GM23338 (cell line): ENCODE results near the gene COPZ1. TPM values are rescaled to one million over a fixed set of nuclear protein-coding genes. Genes with fewer than 3 reads are reported as not detected.

Source experiments
- ATAC-seq: fragments of 200-7000 bp; cut with Tn5 transposase; 3 replicates; pipeline ENCODE4 v1.9.1; 2020
- DNase-seq: peaks from one replicate; pipeline ENCODE4 v3.0.0-alpha.2; 2015; ENCODE audit warnings: low spot score
- H2AFZ ChIP-seq: fragments of 200-600 bp; sonication (generic); 2 replicates; pipeline ENCODE4 v1.8.0; 2016; ENCODE audit warnings: antibody characterized with exemption, mild to moderate bottlenecking, moderate library complexity
- H3F3A ChIP-seq: fragments of 200-600 bp; sonication (generic); replicated peaks from 2 replicates; pipeline ENCODE4 v1.8.0; 2017; ENCODE audit warnings: antibody characterized with exemption, mixed run types, low read depth
- H3K27ac ChIP-seq: fragments of 200-600 bp; sonication (generic); 2 replicates; pipeline ENCODE4 v1.6.1; 2016; ENCODE audit warnings: low read depth
- H3K27me3 ChIP-seq: fragments of 200-600 bp; sonication (generic); 2 replicates; pipeline ENCODE4 v1.8.0; 2016; ENCODE audit warnings: mild to moderate bottlenecking, mixed run types, moderate library complexity; ENCODE audit not compliant: insufficient read depth
- H3K36me3 ChIP-seq: fragments of 200-600 bp; sonication (generic); 2 replicates; pipeline ENCODE4 v1.8.0; 2016; ENCODE audit warnings: mild to moderate bottlenecking; ENCODE audit not compliant: insufficient read depth
- H3K4me1 ChIP-seq: fragments of 200-600 bp; sonication (generic); 2 replicates; pipeline ENCODE4 v1.8.0; 2016; ENCODE audit warnings: mild to moderate bottlenecking, moderate library complexity; ENCODE audit not compliant: insufficient read depth
- H3K4me2 ChIP-seq: fragments of 200-600 bp; sonication (generic); 2 replicates; pipeline ENCODE4 v1.7.1; 2017; ENCODE audit warnings: mixed run types
- H3K4me3 ChIP-seq: fragments of 200-600 bp; sonication (generic); 2 replicates; pipeline ENCODE4 v1.6.1; 2016; ENCODE audit warnings: mixed run types
- H3K79me2 ChIP-seq: fragments of 200-600 bp; sonication (generic); replicated peaks from 2 replicates; pipeline ENCODE4 v1.8.0; 2017; ENCODE audit warnings: mild to moderate bottlenecking; ENCODE audit not compliant: insufficient read depth
- H3K9me2 ChIP-seq: fragments of 200-600 bp; sonication (generic); 2 replicates; pipeline ENCODE4 v1.8.0; 2017; ENCODE audit not compliant: insufficient read depth
- H4K20me1 ChIP-seq: fragments of 200-600 bp; sonication (generic); replicated peaks from 2 replicates; pipeline ENCODE4 v1.8.0; 2017; ENCODE audit warnings: mild to moderate bottlenecking; ENCODE audit not compliant: insufficient read depth
- H3K27ac Mint-ChIP-seq: 2 replicates; pipeline ENCODE4 v1.8.0; 2020; ENCODE audit warnings: inconsistent platforms, mild to moderate bottlenecking, moderate library complexity, mixed read lengths
- H3K27me3 Mint-ChIP-seq: 3 replicates; pipeline ENCODE4 v1.8.0; 2022; ENCODE audit warnings: low read depth, mild to moderate bottlenecking, moderate library complexity, mixed read lengths, inconsistent platforms; ENCODE audit not compliant: insufficient read depth, poor library complexity
- H3K36me3 Mint-ChIP-seq: 3 replicates; pipeline ENCODE4 v1.8.0; 2021; ENCODE audit warnings: low read depth, mild to moderate bottlenecking, inconsistent platforms, moderate library complexity, mixed read lengths
- H3K4me1 Mint-ChIP-seq: 3 replicates; pipeline ENCODE4 v1.8.0; 2020; ENCODE audit warnings: mild to moderate bottlenecking, inconsistent platforms, mixed read lengths
- H3K4me3 Mint-ChIP-seq: 3 replicates; pipeline ENCODE4 v1.8.0; 2021; ENCODE audit warnings: moderate library complexity, mild to moderate bottlenecking, inconsistent platforms, mixed read lengths
- H3K9me3 Mint-ChIP-seq: 3 replicates; pipeline ENCODE4 v1.8.0; 2020; ENCODE audit warnings: moderate library complexity, mild to moderate bottlenecking, inconsistent platforms, mixed read lengths
- CREB1 ChIP-seq: fragments of 250-450 bp; sonication (Bioruptor Pico); IDR thresholded peaks from 2 replicates; pipeline ENCODE4 v1.5.0; 2020; ENCODE audit warnings: low read depth, mild to moderate bottlenecking, moderate library complexity
- CTCF ChIP-seq, 2 experiments: fragments of 200-600 bp in 1 of 2; sonication (generic) in 1 of 2; conservative IDR thresholded peaks; 2 replicates each; pipeline versions ENCODE4 v1.5.1 to v1.6.1; 2016 to 2017; ENCODE audit warnings: antibody characterized with exemption in 2 of 2, low read depth in 2 of 2, mild to moderate bottlenecking in 2 of 2, moderate library complexity in 1 of 2
- ETS1 ChIP-seq: IDR thresholded peaks from 2 replicates; pipeline ENCODE4 v1.6.1; 2016; ENCODE audit warnings: antibody characterized with exemption
- EZH2 ChIP-seq: fragments of 200-600 bp; sonication (generic); IDR thresholded peaks from one replicate; pipeline ENCODE4 v1.8.0; 2017; ENCODE audit warnings: antibody characterized with exemption, mild to moderate bottlenecking, low read depth; ENCODE audit not compliant: unreplicated experiment
- EZH2phosphoT487 ChIP-seq: fragments of 200-600 bp; sonication (generic); IDR thresholded peaks from one replicate; pipeline ENCODE4 v1.8.1; 2018; ENCODE audit warnings: antibody characterized with exemption; ENCODE audit not compliant: unreplicated experiment
- JUNB ChIP-seq: IDR thresholded peaks from one replicate; pipeline ENCODE4 v1.6.1; 2016; ENCODE audit warnings: antibody characterized with exemption; ENCODE audit not compliant: unreplicated experiment
- NANOG ChIP-seq: IDR thresholded peaks from 2 replicates; pipeline ENCODE4 v1.6.1; 2016; ENCODE audit warnings: antibody characterized with exemption, borderline replicate concordance
- POLR2AphosphoS5 ChIP-seq: IDR thresholded peaks from 2 replicates; pipeline ENCODE4 v1.6.1; 2016; ENCODE audit warnings: antibody characterized with exemption, low read depth
- REST ChIP-seq: IDR thresholded peaks from one replicate; pipeline ENCODE4 v1.6.1; 2018; ENCODE audit warnings: antibody characterized with exemption; ENCODE audit not compliant: unreplicated experiment
- STAT1 ChIP-seq: IDR thresholded peaks from one replicate; pipeline ENCODE4 v1.6.1; 2016; ENCODE audit warnings: antibody characterized with exemption; ENCODE audit not compliant: unreplicated experiment
- ZNF114 ChIP-seq: fragments of 250-450 bp; sonication (Bioruptor Pico); IDR thresholded peaks from 2 replicates; pipeline ENCODE4 v1.5.0; 2020; ENCODE audit warnings: mild to moderate bottlenecking, moderate library complexity
- ZNF462 ChIP-seq: fragments of 250-450 bp; sonication (Bioruptor Pico); IDR thresholded peaks from 2 replicates; pipeline ENCODE4 v1.5.0; 2020; ENCODE audit warnings: mild to moderate bottlenecking, moderate library complexity
- polyA plus RNA-seq: library from polyadenylated mRNA; unstranded; fragments of >200 nt; fragmentation: Nextera tagmentation; extraction: Ambion mirVana; gene quantifications from 2 replicates; pipeline ENCODE4 v1.2.1, GENCODE V29; 2016
- total RNA-seq: library from RNA; depleted of rRNA; stranded (reverse); fragments of >200 nt; shearing (Covaris generic); gene quantifications from 2 replicates; pipeline ENCODE4 v1.2.3, GENCODE V29; 2014

The COPZ1 gene
- total and polyA plus RNA-seq, 2 experiments from 2014 or later = 79.9 to 91.2 TPM

- TF ChIP-seq CTCF (conservative IDR thresholded peaks at IDR 0.05; ENCODE audit: low read depth in 2 of 2) (no peak), JUNB (no peak), POLR2AphosphoS5 (no peak), STAT1 (no peak)
Measured at GRCh38 chr12:54276368-54276767, 48.6 kb upstream of the COPZ1 start (continued).

- Mint-ChIP-seq H3K4me1 (peaks cover 29% of the 10 kb centered on the region), H3K27me3 (peaks cover 10% of the 10 kb centered on the region), H3K36me3 (peaks cover 19% of the 10 kb centered on the region), H3K4me3 (no peak overlapping the region), H3K27ac (peak overlapping the region; percentile 74), H3K9me3 (peaks cover 7% of the 10 kb centered on the region; the same call in 1 of the 3 replicates)
- H4K20me1 ChIP-seq = peaks cover 41% of the 10 kb centered on the region
- ATAC-seq (no peak), DNase-seq (no peak)
- H3F3A ChIP-seq = peaks cover 15% of the 10 kb centered on the region
- no peaks in the 10 kb centered on the region for H3K9me2 ChIP-seq
- H3K4me3 ChIP-seq = peak overlapping the region; percentile 73
- 0 out of 2 replicates have a peak overlapping the region, but pooled peaks have one; percentile 95 for H3K27ac ChIP-seq
- no peak overlapping the region for H2AFZ ChIP-seq
- H3K4me2 ChIP-seq = peak overlapping the region; percentile 88
- peaks cover 28% of the 10 kb centered on the region for H3K36me3 ChIP-seq
- no peaks in the 10 kb centered on the region for H3K27me3 ChIP-seq
- H3K79me2 ChIP-seq = peaks cover 85% of the 10 kb centered on the region
- peaks cover 31% of the 10 kb centered on the region for H3K4me1 ChIP-seq
- TF ChIP-seq JUNB (no peak), POLR2AphosphoS5 (no peak), ETS1 (no peak), REST (no peak), ZNF114 (CRISPR knock-in tag) (no peak), STAT1 (no peak), EZH2phosphoT487 (no peak), EZH2 (no peak), ZNF462 (CRISPR knock-in tag) (no peak), NANOG (no peak), CREB1 (CRISPR knock-in tag) (no peak)
Measured at GRCh38 chr12:54277823-54278276, 47.1 kb upstream of the COPZ1 start.
